Measurements from ENCODE around the gene GRID2.
A peak's percentile ranks its signal among the peaks of the same experiment; 100 is the strongest.

The GRID2 gene

GRCh38 chr4:93127489-93127888 lies 823.7 kb downstream of the GRID2 start:
- DNase-seq = no peak

- DNase-seq = no peak
These were observed 828.9 kb downstream of the GRID2 start for GRCh38 chr4:93132631-93133030.

DNA sequence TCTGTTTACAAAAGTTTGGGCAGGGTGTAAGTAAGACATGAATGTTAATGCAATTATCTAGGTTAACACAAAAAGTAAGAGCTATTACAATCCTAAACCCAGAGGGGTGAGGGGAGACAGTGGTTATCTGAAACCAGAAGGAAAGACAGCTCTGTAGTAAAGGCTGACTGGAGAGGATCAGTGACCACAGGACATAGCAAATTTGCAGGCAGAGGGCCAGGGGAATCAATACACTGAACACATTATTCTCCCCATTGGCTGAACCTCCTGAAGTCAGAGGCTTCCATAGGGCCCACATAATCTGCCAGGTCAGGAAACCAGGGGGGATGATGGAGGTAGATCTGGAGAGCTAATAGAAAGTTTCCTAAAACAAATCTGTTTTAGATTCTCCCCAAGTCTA lies 835.4 kb downstream of the GRID2 start:
- DNase-seq = no peak

- no peak for DNase-seq
These were observed 840.1 kb downstream of the GRID2 start for GRCh38 chr4:93143902-93144301.

GRCh38 chr4:93144644-93145043 lies 840.9 kb downstream of the GRID2 start:
- no peak for DNase-seq

DNA sequence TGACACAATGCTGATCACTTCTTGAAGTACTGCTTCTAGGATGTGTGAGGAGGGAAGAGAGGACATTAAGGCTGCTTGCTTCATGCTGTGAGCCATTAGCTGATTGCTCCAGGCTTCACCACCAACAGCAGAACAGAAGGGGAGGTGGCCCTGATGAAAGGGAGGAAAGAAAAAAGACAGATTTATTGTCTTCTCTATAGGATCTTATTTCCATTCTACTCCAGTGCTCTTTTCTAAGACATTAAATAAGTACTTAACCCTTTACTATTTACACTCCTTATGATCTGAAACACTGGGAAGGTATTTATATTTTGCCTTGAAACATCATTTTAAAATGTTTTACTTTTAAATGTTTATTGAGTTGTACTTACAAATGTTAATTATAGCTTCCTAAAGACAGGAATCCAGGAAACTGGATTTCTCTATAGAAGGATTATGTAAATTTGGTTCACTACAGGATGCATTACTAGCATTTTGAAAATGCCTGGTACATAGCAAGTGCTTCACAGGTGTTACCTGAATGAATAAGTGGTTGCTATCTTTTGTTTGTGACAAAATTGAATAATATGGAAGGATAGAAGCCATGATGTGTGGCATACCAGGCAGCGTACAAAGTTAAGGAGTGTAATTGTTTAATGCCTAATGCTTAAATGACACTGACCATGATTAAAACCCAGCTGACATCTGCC lies 843.9 kb downstream of the GRID2 start:
- peak; percentile 78 for DNase-seq

DNA sequence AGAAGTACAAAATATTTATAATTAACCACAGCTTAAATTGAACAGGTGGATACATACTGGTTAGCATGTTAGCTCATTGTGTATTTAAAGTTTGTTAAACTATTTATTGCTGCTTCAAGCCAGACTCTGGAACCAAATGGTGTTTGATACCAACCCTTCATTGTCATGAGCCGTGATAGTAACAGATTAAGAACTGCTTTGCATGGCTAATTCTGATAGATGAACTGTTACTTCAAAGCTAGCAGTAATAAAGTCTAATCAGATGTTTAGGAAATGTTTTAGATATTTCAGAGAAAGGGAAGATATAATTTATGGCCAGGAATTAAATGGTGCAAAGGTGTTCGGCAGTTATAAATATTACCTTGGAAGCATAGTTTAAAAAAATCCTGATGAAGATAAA lies 848.7 kb downstream of the GRID2 start:
- DNase-seq = no peak

- no peak for DNase-seq
These were observed 854.2 kb downstream of the GRID2 start for GRCh38 chr4:93157986-93158385.

DNA sequence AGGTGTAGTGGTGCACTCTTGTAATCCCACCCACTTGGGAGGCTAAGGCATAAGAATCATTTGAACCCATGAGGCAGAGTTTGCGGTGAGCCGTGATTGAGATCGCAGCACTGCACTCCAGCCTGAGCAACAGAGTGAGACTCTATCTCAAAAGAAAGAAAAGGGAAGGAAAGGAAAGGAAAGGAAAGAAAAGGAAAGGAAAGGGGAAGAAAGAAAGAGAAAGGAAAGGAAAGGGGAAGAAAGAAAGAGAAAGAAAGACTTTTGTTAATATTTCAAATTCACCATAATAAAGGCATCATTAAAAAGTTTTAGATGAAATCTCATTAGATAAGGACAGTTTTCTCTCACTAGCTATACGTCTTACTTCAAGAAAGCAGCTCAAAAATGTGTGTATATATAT lies 864.3 kb downstream of the GRID2 start:
- DNase-seq = no peak

DNA sequence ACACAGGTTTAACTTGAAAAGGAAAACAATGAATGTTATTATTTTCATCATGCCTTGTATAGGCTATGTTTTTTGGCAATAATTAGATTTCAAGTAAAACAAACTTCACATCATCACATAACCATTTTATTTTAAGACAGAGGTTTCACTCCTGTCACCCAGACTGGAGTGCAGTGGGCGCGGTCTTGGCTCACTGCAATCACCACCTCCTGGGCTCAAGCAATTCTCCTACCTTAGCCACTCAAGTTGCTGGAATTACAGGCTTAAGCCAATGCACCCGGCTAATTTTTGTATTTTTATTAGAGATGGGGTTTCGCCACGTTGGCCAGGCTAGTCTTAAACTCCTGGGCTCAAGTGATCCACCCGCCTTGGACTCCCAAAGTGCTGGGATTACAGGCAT lies 866.2 kb downstream of the GRID2 start:
- DNase-seq = no peak

DNA sequence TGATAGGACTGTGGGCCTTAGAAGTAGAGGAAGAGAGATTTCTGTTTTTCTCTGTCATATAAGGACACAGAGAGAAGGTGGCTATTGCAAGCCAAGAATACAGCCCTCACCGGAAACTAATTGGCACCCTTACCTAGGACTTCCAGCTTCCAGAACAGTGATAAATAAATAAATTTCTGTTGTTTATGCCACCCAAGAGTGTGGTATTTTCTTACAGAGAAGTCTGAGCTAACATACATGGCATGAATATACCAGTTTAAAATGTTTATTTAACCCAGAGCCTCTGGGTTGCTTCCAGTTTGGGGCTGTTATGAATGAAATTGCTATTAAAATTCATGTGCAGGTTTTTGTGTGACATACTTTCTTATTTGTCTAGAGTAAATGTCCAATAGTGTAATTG lies 870.8 kb downstream of the GRID2 start:
- no peak for DNase-seq

GRCh38 chr4:93178279-93178678 lies 874.5 kb downstream of the GRID2 start:
- DNase-seq = no peak

DNA sequence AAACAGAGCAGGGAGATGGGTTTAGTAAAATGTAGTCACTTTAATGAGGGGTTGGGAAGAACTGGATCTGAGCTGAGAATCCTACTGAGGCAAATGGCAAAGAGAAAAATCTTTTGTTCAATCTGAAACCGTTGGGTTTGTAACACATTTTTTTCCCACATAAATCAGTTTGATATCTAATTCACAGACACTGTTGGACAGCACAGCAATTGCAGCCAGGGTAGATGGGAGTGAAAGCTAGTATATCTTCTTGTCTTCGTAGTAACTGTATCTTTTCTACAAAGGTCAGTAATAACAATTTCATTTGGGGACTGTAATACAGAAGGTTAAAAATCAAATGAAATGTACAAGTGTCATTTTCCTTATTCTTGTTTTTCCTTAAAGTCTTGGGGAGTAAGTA lies 875.3 kb downstream of the GRID2 start:
- no peak for DNase-seq

DNA sequence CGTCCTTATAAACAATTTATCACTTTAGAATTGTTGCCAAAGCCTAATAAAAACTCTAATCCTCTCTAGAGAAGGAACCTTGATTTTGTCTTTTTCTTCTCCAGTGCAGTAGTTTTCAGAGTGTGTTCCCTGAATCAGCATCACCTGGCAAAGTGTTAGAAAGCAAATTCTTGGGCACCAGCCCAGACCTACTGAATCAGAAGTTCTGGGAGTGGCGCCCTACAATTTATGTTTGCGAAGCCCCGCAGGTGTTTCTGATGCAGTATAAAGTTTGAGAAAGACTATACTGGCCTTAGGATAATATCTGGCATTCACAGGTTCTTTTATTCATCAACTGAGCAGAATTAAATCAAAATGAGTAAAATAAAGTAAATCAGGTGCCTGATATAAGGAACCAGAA lies 879.0 kb downstream of the GRID2 start:
- no peak for DNase-seq

- DNase-seq = no peak
These were observed 879.8 kb downstream of the GRID2 start for GRCh38 chr4:93183576-93183975.

- DNase-seq = peak; percentile 89
These were observed 880.3 kb downstream of the GRID2 start for GRCh38 chr4:93184053-93184452.

- no peak for DNase-seq
These were observed 883.1 kb downstream of the GRID2 start for GRCh38 chr4:93186846-93187245.

- DNase-seq = no peak
These were observed 883.7 kb downstream of the GRID2 start for GRCh38 chr4:93187466-93187865.

DNA sequence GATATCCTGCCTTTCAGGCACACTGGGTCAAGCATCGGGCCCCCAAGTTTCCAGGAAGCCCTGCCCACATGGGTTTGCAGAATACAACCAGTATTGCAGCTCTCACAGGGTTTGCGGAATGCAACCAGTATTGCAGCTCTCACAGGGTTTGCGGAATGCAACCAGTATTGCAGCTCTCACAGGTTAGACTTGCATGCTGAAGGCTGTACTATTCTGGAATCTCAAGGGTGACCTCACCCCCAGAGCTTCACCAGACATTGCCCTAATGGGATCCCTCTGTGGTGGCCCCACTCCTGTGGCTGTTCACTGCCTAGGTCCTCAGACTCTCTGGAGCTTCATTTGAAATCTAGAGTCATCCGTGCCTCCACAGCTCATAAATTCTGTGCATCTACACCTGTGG lies 884.1 kb downstream of the GRID2 start:
- DNase-seq = no peak

- peak; percentile 40 for DNase-seq
These were observed 895.7 kb downstream of the GRID2 start for GRCh38 chr4:93199492-93199891.

DNA sequence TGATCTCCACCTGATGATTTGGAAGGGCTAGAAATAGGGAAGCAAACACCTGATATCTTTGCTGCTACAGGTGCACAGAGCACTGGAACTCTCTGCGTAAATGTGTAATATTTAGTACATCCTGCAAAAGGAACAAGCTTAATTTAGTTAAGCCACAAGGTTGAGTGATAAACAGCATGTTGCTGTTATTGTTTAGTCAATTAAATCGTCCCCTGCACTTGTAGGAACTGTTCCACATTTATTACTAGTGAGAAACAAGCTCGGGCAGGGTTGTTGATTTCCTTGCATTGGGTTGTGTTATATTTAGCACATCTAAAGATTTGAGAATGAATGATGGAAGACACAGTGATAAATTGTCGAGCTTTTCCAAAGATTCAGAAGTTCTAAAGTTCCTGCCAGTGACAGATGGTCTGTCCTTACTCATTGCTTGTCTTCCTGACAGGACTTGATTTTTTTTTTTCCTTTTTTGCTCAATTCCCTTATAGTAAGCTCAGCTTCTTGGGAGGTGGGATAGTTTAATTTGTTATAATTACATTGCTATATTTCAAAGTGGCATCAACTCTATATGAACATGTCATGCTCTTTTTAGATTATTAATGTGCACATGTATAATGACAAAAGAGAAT lies 897.8 kb downstream of the GRID2 start:
- DNase-seq = no peak

GRCh38 chr4:93203708-93204107 lies 899.9 kb downstream of the GRID2 start:
- DNase-seq = no peak

GRCh38 chr4:93212250-93212649 lies 908.5 kb downstream of the GRID2 start:
- no peak for DNase-seq

DNA sequence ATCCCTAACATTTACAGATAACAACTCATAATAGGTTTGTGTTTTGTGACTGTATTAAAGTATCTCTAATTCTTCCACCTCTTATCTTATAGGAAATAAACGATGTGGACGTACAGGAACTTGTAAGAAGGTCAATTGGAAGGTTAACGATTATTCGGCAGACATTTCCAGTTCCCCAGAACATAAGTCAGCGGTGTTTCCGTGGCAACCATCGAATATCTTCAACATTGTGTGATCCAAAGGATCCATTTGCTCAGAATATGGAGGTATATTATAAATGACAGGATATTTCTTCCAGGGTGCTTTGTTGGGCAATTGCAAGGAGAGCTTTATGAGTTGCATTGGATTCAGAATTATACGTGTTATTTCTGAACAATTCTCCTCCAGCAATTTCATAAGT lies 912.9 kb downstream of the GRID2 start:
- no peak for DNase-seq

- DNase-seq = no peak
These were observed 913.7 kb downstream of the GRID2 start for GRCh38 chr4:93217431-93217830.
